PC-9 (cell line): ENCODE measurements around the gene CHST3.

ENCODE experiments used
- CTCF ChIP-seq: fragments of 200-600 bp; sonication (generic); conservative IDR thresholded peaks from 2 replicates; pipeline ENCODE4 v1.6.1; 2017; ENCODE audit warnings: mixed run types, antibody characterized with exemption, mild to moderate bottlenecking, moderate library complexity
- EZH2 ChIP-seq: fragments of 200-600 bp; sonication (generic); IDR thresholded peaks from 2 replicates; pipeline ENCODE4 v1.8.0; 2017; ENCODE audit warnings: antibody characterized with exemption, low read depth

DNA sequence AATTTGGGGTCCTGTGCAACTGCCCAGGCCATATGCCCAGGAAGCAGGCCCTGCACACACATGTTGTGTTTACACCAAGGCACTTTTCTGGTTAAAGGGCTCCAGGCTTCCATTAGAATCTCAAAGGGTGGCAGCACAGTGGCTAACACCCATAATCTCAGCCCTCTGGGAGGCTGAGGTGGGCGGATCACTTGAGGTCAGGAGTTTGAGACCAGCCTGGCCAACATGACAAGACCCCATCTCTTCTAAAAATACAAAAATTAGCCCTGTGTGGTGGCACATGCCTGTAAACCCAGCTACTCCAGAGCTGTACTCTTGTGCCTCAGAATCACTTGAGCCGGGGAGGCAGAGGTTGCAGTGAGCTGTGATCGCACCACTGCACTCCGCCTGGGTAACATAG, 70.6 kb downstream of the CHST3 start:
- TF ChIP-seq CTCF (no peak), EZH2 (no peak)
